ENCODE measurements around the gene PAFAH1B1.

DNA sequence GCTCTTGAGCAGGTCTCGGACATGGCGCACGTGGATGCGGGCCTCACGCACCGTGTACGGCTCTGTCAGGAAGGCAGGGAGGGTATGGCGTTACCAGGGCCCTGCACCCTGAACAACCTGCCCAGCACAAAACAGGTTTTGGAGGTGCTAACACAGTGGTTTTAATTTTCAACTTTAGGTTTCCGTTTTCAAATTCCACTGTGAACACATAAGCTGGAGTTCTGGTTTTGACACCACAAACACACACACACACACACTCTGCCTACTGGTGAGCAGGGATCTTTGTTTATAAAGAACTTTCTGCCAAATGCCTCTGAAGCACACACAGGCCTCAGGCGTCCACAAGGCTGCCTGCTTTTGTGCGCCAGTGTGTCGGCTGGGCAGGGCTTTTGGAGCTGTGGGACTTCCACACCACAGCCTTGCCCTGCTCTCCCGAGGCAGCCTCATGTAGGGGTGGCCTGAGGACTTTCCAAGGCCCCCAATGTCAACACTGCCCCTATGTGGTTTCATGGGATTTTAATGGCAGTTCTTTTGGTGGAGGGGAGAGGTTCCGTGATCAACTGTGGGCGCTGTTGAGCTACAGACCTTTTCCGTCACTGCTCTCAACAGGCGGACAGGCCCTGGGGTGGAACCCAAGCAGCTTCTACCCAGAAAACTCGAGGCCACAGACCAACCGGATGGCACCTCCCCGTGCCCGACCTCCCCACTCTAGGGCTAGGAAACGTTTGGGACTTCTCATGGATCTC, 108.7 kb downstream of the PAFAH1B1 start:
- no peak for TF ChIP-seq TAF1 (conservative IDR thresholded peaks at IDR 0.05)
- TF ChIP-seq, protein P1, sequence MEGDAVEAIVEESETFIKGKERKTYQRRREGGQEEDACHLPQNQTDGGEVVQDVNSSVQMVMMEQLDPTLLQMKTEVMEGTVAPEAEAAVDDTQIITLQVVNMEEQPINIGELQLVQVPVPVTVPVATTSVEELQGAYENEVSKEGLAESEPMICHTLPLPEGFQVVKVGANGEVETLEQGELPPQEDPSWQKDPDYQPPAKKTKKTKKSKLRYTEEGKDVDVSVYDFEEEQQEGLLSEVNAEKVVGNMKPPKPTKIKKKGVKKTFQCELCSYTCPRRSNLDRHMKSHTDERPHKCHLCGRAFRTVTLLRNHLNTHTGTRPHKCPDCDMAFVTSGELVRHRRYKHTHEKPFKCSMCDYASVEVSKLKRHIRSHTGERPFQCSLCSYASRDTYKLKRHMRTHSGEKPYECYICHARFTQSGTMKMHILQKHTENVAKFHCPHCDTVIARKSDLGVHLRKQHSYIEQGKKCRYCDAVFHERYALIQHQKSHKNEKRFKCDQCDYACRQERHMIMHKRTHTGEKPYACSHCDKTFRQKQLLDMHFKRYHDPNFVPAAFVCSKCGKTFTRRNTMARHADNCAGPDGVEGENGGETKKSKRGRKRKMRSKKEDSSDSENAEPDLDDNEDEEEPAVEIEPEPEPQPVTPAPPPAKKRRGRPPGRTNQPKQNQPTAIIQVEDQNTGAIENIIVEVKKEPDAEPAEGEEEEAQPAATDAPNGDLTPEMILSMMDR (IDR thresholded peaks at IDR 0.05; ENCODE audit: low read depth, low read length, missing input control): no peak
- TF ChIP-seq RAD21 (IDR thresholded peaks at IDR 0.05): no peak
- no peak for TF ChIP-seq HNF4A (conservative IDR thresholded peaks at IDR 0.05)
- TF ChIP-seq FOXA2 (IDR thresholded peaks at IDR 0.05): no peak
- TF ChIP-seq EGR1 (IDR thresholded peaks at IDR 0.05; ENCODE audit: low read depth in 2 of 2): no peak
- TF ChIP-seq ZBTB33 (IDR thresholded peaks at IDR 0.05): no peak
- TF ChIP-seq SP1 (IDR thresholded peaks at IDR 0.05): no peak
- TF ChIP-seq, protein P2, sequence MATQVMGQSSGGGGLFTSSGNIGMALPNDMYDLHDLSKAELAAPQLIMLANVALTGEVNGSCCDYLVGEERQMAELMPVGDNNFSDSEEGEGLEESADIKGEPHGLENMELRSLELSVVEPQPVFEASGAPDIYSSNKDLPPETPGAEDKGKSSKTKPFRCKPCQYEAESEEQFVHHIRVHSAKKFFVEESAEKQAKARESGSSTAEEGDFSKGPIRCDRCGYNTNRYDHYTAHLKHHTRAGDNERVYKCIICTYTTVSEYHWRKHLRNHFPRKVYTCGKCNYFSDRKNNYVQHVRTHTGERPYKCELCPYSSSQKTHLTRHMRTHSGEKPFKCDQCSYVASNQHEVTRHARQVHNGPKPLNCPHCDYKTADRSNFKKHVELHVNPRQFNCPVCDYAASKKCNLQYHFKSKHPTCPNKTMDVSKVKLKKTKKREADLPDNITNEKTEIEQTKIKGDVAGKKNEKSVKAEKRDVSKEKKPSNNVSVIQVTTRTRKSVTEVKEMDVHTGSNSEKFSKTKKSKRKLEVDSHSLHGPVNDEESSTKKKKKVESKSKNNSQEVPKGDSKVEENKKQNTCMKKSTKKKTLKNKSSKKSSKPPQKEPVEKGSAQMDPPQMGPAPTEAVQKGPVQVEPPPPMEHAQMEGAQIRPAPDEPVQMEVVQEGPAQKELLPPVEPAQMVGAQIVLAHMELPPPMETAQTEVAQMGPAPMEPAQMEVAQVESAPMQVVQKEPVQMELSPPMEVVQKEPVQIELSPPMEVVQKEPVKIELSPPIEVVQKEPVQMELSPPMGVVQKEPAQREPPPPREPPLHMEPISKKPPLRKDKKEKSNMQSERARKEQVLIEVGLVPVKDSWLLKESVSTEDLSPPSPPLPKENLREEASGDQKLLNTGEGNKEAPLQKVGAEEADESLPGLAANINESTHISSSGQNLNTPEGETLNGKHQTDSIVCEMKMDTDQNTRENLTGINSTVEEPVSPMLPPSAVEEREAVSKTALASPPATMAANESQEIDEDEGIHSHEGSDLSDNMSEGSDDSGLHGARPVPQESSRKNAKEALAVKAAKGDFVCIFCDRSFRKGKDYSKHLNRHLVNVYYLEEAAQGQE (IDR thresholded peaks at IDR 0.05): no peak
- TF ChIP-seq NR2F2 (IDR thresholded peaks at IDR 0.05): no peak
- TF ChIP-seq JUND (IDR thresholded peaks at IDR 0.05): no peak
- TF ChIP-seq, protein P3, sequence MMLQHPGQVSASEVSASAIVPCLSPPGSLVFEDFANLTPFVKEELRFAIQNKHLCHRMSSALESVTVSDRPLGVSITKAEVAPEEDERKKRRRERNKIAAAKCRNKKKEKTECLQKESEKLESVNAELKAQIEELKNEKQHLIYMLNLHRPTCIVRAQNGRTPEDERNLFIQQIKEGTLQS (IDR thresholded peaks at IDR 0.05): no peak
- no peak for TF ChIP-seq YY1 (IDR thresholded peaks at IDR 0.05)
- TF ChIP-seq HNF4G (IDR thresholded peaks at IDR 0.05): no peak
